HG03175 (cell line): ENCODE results near the gene SH3RF1.

Source experiments
- ATAC-seq: cut with Tn5 transposase; IDR thresholded peaks from one replicate; pipeline ENCODE4 v1.9.1; 2021; ENCODE audit warnings: mild to moderate bottlenecking, moderate library complexity; ENCODE audit not compliant: unreplicated experiment

Gene SH3RF1

GRCh38 chr4:169050284-169050683 is 220.5 kb downstream of the SH3RF1 start:
- ATAC-seq = no peak

- ATAC-seq = no peak
Observed at GRCh38 chr4:169048868-169049414, 221.8 kb downstream of the SH3RF1 start.

GRCh38 chr4:169047956-169048355 is 222.8 kb downstream of the SH3RF1 start:
- no peak for ATAC-seq

- ATAC-seq = no peak
Observed at GRCh38 chr4:169045862-169046584, 224.7 kb downstream of the SH3RF1 start.

- no peak for ATAC-seq
Observed at GRCh38 chr4:169044714-169045447, 225.9 kb downstream of the SH3RF1 start.
